ENCODE results near the gene BORCS6.

DNA sequence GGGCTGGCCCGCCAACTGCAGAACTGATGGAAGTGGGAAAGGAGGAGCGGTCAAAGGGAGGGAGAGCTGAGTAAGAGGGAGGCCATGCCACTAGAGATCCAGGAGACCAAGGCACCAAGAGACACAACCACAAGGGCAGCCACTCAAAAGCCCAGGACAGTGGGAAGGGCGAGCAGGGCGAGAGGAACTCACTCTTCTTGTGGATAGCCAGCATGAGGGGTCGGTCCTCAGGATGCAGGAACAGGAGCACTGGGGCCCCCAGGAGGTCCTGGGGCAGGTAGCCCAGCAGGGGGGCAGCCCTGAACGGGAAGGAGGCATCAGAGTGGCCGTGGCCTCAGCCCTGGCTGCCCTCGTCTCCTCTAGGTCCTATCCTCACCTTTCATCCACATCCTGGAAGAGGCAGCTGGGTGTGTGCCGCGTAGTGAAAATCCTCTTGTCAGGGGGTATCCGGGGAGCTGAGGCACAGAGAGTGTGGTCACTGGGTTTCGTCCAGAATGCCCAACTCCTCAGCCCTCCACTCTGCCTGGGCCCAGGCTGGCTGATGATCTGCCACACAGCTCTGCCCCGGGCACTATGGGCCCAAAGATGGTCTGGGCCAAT, 42.1 kb downstream of the BORCS6 start:
- TF ChIP-seq, protein P1, sequence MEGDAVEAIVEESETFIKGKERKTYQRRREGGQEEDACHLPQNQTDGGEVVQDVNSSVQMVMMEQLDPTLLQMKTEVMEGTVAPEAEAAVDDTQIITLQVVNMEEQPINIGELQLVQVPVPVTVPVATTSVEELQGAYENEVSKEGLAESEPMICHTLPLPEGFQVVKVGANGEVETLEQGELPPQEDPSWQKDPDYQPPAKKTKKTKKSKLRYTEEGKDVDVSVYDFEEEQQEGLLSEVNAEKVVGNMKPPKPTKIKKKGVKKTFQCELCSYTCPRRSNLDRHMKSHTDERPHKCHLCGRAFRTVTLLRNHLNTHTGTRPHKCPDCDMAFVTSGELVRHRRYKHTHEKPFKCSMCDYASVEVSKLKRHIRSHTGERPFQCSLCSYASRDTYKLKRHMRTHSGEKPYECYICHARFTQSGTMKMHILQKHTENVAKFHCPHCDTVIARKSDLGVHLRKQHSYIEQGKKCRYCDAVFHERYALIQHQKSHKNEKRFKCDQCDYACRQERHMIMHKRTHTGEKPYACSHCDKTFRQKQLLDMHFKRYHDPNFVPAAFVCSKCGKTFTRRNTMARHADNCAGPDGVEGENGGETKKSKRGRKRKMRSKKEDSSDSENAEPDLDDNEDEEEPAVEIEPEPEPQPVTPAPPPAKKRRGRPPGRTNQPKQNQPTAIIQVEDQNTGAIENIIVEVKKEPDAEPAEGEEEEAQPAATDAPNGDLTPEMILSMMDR (IDR thresholded peaks at IDR 0.05; ENCODE audit: low read depth, low read length, poor library complexity, severe bottlenecking), result no peak
- TF ChIP-seq EZH2phosphoT487 (IDR thresholded peaks at IDR 0.05; ENCODE audit: borderline replicate concordance, low read length), result no peak
